Fibroblast of the aortic adventitia (primary cell): ENCODE measurements around the gene BRME1. TPM values are rescaled to one million over a fixed set of nuclear protein-coding genes. Genes with fewer than 3 reads are reported as not detected.

Experiments used
- DNase-seq: peaks from one replicate; pipeline ENCODE4 v3.0.0-alpha.2; 2010; ENCODE audit warnings: low read depth
- H3K4me3 ChIP-seq: 2 replicates; pipeline ENCODE4 v1.5.1; 2011; ENCODE audit warnings: low read depth, mild to moderate bottlenecking, control low read depth, low read length, moderate library complexity
- CTCF ChIP-seq: IDR thresholded peaks from 2 replicates; pipeline ENCODE4 v1.5.1; 2011; ENCODE audit warnings: mild to moderate bottlenecking, low read length, control low read depth, inconsistent platforms; ENCODE audit not compliant: insufficient read depth
- small RNA-seq: library from RNA; depleted of rRNA; stranded (forward); fragments of <200 nt; gene quantifications from one replicate; pipeline ENCODE3, GENCODE V24; 2012
- total RNA-seq: library from RNA; depleted of rRNA; stranded (reverse); fragments of >200 nt; gene quantifications from 2 replicates; pipeline ENCODE4 v1.2.3, GENCODE V29; 2012; ENCODE audit warnings: low replicate concordance

The BRME1 gene
- total RNA-seq, 1 donor, result 1.8 TPM

DNA sequence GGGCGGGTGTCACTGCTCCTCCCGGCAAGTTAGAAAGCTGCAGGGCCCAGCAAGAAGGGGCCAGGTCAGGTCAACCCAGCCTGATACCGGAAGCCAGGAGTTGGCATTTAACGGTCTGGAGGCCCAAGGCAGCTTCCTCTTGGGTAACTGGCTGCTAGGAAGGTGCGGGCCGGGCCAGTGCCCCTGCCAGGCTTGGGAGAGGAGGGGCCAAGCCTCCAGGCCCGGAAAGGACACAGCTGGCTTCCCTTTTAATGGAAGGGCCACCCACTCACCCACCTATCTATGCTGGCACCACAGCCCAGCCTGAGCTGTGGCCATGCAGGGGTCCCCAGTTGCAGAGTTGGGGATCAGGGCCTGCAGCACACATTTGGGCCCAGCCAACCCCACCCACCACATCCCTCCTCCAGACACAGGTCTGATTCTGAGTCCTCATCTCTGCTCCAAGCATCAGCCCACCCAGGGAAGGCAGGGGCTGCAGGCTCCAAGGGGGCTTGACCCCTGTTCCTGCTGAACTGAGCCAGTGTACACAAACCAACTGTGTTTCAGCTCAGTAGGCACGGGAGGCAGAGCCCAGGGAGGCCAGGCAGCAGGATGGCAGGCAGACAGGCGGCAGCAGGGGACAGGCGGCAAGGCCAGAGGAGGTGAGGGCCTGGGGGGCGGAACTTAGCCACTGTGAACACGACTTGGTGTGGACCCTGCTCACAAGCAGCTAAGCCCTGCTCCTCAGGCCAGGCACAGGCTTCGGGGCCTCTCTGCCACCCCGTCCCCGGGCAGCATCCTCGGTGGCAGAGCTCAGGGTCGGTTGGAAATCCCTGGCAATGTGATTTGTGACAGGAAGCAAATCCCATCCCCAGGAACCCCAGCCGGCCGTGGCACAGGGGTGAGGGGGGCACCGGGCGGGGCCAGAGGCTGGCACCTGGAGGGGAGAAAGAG is 69.9 kb downstream of the BRME1 start:
- no peak for TF ChIP-seq CTCF
- H3K4me3 ChIP-seq, result no peak overlapping the region
- DNase-seq, result no peak

GRCh38 chr19:13834244-13835069 is 71.5 kb downstream of the BRME1 start:
- no peak for DNase-seq
- H3K4me3 ChIP-seq, result no peak overlapping the region
- TF ChIP-seq CTCF, result no peak

GRCh38 chr19:13833330-13834243 is 72.3 kb downstream of the BRME1 start:
- DNase-seq, result peak; percentile 82
- peak; percentile 27 for TF ChIP-seq CTCF
- no peak overlapping the region for H3K4me3 ChIP-seq

Small RNA genes lying within 50 kb of the gene (small RNA-seq; reads per million reads assigned to genes)
- gene MIR181C (10.1 reads per million, percentile 93 among the genes with 10 or more reads in this experiment), gene MIR181D (73.9 reads per million, percentile 97 among the genes with 10 or more reads in this experiment)

Other genes starting within 250 kb of the BRME1 start
- 24.0 and 71.3 TPM in 2 replicates for gene MRI1, start 141.6 kb downstream of the BRME1 start, total RNA-seq
- 43.3 and 78.0 TPM in 2 replicates for gene C19orf53, start 131.7 kb downstream of the BRME1 start, total RNA-seq
- 0.57 and 6.7 TPM in 2 replicates for gene ZSWIM4, start 110.7 kb downstream of the BRME1 start, total RNA-seq
- 0.27 TPM in 1 of 2 replicates, not detected in the other for gene NANOS3, start 29.0 kb downstream of the BRME1 start, total RNA-seq
- 12.5 and 16.6 TPM in 2 replicates for gene CC2D1A, start 84 bp upstream of the BRME1 start, total RNA-seq
- 0.90 and 1.6 TPM in 2 replicates for gene PODNL1, start 32.3 kb upstream of the BRME1 start, total RNA-seq
- 8.3 and 12.7 TPM in 2 replicates for gene DCAF15, start 46.4 kb upstream of the BRME1 start, total RNA-seq
- 3.4 and 3.6 TPM in 2 replicates for gene RFX1, start 100.2 kb upstream of the BRME1 start, total RNA-seq
- not detected in 2 replicates for gene RLN3, start 122.0 kb upstream of the BRME1 start, total RNA-seq
- gene IL27RA, start 125.6 kb upstream of the BRME1 start, total RNA-seq, result 0.63 and 0.82 TPM in 2 replicates
- gene PALM3, start 156.0 kb upstream of the BRME1 start, total RNA-seq, result 0.16 TPM in 1 of 2 replicates, not detected in the other
- 0.72 TPM in 1 of 2 replicates, not detected in the other for gene MISP3, start 166.7 kb upstream of the BRME1 start, total RNA-seq
- 0.27 TPM in 1 of 2 replicates, not detected in the other for gene C19orf67, start 179.7 kb upstream of the BRME1 start, total RNA-seq
- gene SAMD1, start 184.6 kb upstream of the BRME1 start, total RNA-seq, result 18.5 and 40.4 TPM in 2 replicates
- 13.8 and 44.0 TPM in 2 replicates for gene PRKACA, start 211.6 kb upstream of the BRME1 start, total RNA-seq
- 1.7 and 32.3 TPM in 2 replicates for gene ASF1B, start 230.5 kb upstream of the BRME1 start, total RNA-seq